ENCODE results near the gene ITGA7.

ITGA7 gene

DNA sequence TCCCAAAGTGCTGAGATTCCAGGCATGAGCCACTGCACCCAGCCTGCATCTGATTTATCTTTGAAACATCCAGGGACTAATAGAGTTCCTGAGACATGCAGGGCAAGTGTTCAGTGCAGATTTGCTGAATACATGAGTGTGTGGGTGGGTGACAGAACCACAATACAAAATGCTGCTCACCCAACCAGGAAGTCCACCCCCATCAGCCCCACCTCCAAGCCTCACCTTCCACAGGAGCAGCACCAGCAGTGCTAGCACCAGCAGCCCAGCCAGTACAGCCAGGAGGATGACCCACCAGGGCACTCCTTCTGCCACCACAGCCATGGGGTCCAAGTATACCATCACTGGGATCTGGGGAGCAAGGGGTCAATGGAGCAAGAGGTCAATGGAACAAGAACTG lies 20.0 kb downstream of the ITGA7 start:
- Histone ChIP-seq H3K4me1 (ENCODE audit: control insufficient read depth, insufficient read depth, low read length) (no peaks in the 10 kb centered on the region), H3K9me3 (ENCODE audit: control insufficient read depth, insufficient read depth, low read depth, low read length) (no peaks in the 10 kb centered on the region), H3K4me3 (ENCODE audit: low read depth, low read length) (no peak overlapping the region), H3K36me3 (ENCODE audit: control insufficient read depth, insufficient read depth, low read length) (peaks cover 37% of the 10 kb centered on the region), H3K9ac (ENCODE audit: low read length) (no peak overlapping the region), H3K27ac (ENCODE audit: low read depth, low read length) (no peak overlapping the region), H3K27me3 (ENCODE audit: control insufficient read depth, insufficient read depth, low read length) (no peaks in the 10 kb centered on the region)

GRCh38 chr12:55686366-55687010 lies 21.2 kb downstream of the ITGA7 start:
- Histone ChIP-seq H3K9ac (ENCODE audit: low read length) (no peak overlapping the region), H3K36me3 (ENCODE audit: control insufficient read depth, insufficient read depth, low read length) (peaks cover 28% of the 10 kb centered on the region), H3K9me3 (ENCODE audit: control insufficient read depth, insufficient read depth, low read depth, low read length) (no peaks in the 10 kb centered on the region), H3K27ac (ENCODE audit: low read depth, low read length) (no peak overlapping the region), H3K4me1 (ENCODE audit: control insufficient read depth, insufficient read depth, low read length) (peaks cover 8% of the 10 kb centered on the region), H3K4me3 (ENCODE audit: low read depth, low read length) (no peak overlapping the region), H3K27me3 (ENCODE audit: control insufficient read depth, insufficient read depth, low read length) (no peaks in the 10 kb centered on the region)

DNA sequence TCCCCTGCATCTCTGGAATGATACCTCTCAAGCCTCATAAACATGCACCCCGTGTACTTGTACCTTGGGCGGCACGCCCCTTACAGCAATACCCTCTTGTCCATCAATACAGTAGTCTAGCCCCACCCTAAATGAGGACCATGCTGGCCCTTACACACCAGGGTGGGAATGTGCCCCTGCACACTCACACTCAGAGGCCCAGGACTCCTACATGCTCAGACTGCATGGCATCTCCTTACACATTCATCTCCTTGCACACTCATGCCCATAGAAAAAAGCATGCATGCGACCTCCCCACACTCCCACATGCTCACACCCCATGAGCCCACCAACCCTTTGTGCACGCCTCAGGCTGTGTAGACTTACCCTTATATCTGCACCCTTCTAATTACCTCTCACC lies 22.0 kb downstream of the ITGA7 start:
- Histone ChIP-seq H3K27me3 (ENCODE audit: control insufficient read depth, insufficient read depth, low read length) (no peaks in the 10 kb centered on the region), H3K9me3 (ENCODE audit: control insufficient read depth, insufficient read depth, low read depth, low read length) (no peaks in the 10 kb centered on the region), H3K4me3 (ENCODE audit: low read depth, low read length) (no peak overlapping the region), H3K27ac (ENCODE audit: low read depth, low read length) (no peak overlapping the region), H3K4me1 (ENCODE audit: control insufficient read depth, insufficient read depth, low read length) (peaks cover 14% of the 10 kb centered on the region), H3K36me3 (ENCODE audit: control insufficient read depth, insufficient read depth, low read length) (peaks cover 28% of the 10 kb centered on the region), H3K9ac (ENCODE audit: low read length) (no peak overlapping the region)

DNA sequence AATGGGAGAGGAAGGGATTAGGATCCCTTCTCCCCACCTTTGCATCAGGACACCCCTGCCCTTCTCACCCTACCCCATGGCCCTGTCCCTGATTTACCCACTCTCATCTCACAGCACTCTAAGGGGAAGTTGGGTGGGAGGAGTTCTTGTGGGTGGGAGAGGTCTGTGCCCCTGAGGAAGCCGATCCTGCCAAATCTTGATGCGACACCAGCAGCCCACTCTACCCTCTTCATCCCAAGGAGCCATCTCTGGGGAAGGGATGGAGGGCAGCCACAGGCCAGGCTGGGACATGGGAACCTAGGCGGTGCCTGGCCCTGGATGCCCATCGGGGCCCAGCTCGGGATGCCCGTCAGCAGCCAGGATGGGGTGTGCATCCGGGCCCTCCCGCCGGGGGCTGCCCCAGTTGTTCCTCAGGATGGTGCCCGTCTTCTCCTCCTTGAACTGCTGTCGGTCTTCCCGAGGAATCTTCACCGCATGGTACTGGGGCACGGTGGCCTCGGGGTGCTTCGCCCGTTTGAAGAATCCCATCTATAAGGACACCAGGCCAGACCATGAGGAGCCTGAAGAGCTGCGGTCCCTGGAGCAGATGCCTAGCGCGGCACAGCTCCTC lies 22.8 kb downstream of the ITGA7 start:
- H3K4me1 ChIP-seq (ENCODE audit: control insufficient read depth, insufficient read depth, low read length) = peaks cover 14% of the 10 kb centered on the region
- H3K9ac ChIP-seq (ENCODE audit: low read length) = no peak overlapping the region
- no peaks in the 10 kb centered on the region for H3K9me3 ChIP-seq (ENCODE audit: control insufficient read depth, insufficient read depth, low read depth, low read length)
- H3K27ac ChIP-seq (ENCODE audit: low read depth, low read length) = no peak overlapping the region
- peaks cover 28% of the 10 kb centered on the region for H3K36me3 ChIP-seq (ENCODE audit: control insufficient read depth, insufficient read depth, low read length)
- H3K27me3 ChIP-seq (ENCODE audit: control insufficient read depth, insufficient read depth, low read length) = no peaks in the 10 kb centered on the region
- H3K4me3 ChIP-seq (ENCODE audit: low read depth, low read length) = no peak overlapping the region

DNA sequence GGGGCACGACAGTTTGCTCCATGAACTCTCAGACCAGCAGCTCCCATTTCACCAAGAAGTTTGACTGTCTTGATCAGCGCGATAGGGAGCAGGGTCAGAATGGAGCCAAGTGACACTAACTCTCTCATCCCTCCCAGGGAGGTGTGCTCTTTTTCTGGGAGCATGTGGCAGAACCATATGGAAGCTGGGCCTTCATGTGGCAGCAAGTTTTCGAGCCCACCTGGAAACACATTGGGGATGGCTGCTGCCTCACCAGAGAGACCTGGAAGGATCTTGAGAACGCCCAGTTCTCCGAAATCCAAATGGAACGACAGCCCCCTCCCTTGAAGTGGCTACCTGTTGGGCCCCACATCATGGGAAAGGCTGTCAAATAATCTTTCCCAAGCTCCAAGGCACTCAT lies 24.0 kb downstream of the ITGA7 start:
- H3K9me3 ChIP-seq (ENCODE audit: control insufficient read depth, insufficient read depth, low read depth, low read length) = no peaks in the 10 kb centered on the region
- peaks cover 28% of the 10 kb centered on the region for H3K36me3 ChIP-seq (ENCODE audit: control insufficient read depth, insufficient read depth, low read length)
- no peak overlapping the region for H3K9ac ChIP-seq (ENCODE audit: low read length)
- peaks cover 14% of the 10 kb centered on the region for H3K4me1 ChIP-seq (ENCODE audit: control insufficient read depth, insufficient read depth, low read length)
- no peaks in the 10 kb centered on the region for H3K27me3 ChIP-seq (ENCODE audit: control insufficient read depth, insufficient read depth, low read length)
- no peak overlapping the region for H3K4me3 ChIP-seq (ENCODE audit: low read depth, low read length)
- H3K27ac ChIP-seq (ENCODE audit: low read depth, low read length) = no peak overlapping the region

DNA sequence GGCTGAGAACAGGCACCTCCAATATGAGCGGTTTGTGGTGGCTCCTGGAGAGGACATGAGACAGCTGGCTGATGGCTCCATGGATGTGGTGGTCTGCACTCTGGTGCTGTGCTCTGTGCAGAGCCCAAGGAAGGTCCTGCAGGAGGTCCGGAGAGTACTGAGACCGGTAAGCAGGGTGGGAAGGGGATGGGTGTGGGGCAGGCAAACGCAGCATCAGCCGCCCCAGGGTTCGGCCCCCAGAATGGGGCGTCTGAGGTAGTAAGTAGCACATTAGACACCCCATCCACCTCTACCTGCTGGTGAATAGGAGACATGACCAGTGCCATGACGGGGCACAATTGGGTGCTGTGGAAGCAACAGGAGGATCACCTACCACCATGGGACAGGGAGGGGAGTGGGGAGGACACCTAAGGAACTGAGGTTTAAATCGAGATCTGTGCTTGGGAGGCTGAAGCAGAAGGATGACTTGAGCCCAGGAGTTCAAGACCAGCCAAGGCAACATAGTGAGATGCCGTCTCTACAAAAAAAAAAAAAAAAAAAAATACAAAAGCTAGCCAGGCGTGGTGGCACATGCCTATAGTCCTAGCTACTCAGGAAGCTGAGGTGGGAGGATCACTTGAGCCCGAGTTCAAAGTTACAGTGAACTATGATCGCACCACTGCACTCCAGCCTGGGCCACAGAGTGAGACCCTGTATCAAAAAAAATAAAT lies 25.5 kb downstream of the ITGA7 start:
- H3K27me3 ChIP-seq (ENCODE audit: control insufficient read depth, insufficient read depth, low read length) = no peaks in the 10 kb centered on the region
- peaks cover 21% of the 10 kb centered on the region for H3K36me3 ChIP-seq (ENCODE audit: control insufficient read depth, insufficient read depth, low read length)
- H3K4me3 ChIP-seq (ENCODE audit: low read depth, low read length) = peak overlapping the region; percentile 41
- H3K9me3 ChIP-seq (ENCODE audit: control insufficient read depth, insufficient read depth, low read depth, low read length) = no peaks in the 10 kb centered on the region
- H3K9ac ChIP-seq (ENCODE audit: low read length) = no peak overlapping the region
- H3K27ac ChIP-seq (ENCODE audit: low read depth, low read length) = no peak overlapping the region
- H3K4me1 ChIP-seq (ENCODE audit: control insufficient read depth, insufficient read depth, low read length) = peaks cover 14% of the 10 kb centered on the region

DNA sequence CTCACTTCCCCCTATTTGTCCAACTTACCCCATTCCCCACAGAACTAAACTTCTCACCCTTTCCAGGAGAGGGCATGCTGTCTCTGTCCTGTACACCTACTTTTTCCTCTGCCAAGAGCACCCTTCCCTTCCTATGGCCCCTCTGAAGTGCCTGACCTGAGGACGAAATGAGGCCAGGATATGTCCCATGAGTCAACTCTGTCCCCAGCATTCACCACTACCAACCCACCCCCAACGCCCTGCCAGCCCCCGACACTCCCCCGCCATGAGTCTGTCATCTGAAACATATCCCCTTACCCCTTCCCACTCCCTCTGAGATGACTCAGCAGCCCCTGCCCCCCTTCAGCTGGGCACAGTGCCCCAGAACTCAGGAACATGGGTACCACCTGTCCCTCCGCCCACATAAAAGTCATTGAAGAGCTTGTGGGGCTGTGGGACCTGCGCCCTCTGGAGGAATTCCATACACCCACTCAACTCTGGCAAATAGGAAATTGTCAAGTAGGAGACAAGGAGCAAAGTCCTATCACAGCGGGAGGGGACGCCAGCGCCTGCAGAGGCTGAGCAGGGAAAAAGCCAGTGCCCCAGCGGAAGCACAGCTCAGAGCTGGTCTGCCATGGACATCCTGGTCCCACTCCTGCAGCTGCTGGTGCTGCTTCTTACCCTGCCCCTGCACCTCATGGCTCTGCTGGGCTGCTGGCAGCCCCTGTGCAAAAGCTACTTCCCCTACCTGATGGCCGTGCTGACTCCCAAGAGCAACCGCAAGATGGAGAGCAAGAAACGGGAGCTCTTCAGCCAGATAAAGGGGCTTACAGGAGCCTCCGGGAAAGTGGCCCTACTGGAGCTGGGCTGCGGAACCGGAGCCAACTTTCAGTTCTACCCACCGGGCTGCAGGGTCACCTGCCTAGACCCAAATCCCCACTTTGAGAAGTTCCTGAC lies 26.3 kb downstream of the ITGA7 start:
- no peak overlapping the region for H3K27ac ChIP-seq (ENCODE audit: low read depth, low read length)
- peaks cover 17% of the 10 kb centered on the region for H3K36me3 ChIP-seq (ENCODE audit: control insufficient read depth, insufficient read depth, low read length)
- H3K4me3 ChIP-seq (ENCODE audit: low read depth, low read length) = peak overlapping the region; percentile 41
- H3K9ac ChIP-seq (ENCODE audit: low read length) = no peak overlapping the region
- no peaks in the 10 kb centered on the region for H3K9me3 ChIP-seq (ENCODE audit: control insufficient read depth, insufficient read depth, low read depth, low read length)
- peaks cover 14% of the 10 kb centered on the region for H3K4me1 ChIP-seq (ENCODE audit: control insufficient read depth, insufficient read depth, low read length)
- no peaks in the 10 kb centered on the region for H3K27me3 ChIP-seq (ENCODE audit: control insufficient read depth, insufficient read depth, low read length)

DNA sequence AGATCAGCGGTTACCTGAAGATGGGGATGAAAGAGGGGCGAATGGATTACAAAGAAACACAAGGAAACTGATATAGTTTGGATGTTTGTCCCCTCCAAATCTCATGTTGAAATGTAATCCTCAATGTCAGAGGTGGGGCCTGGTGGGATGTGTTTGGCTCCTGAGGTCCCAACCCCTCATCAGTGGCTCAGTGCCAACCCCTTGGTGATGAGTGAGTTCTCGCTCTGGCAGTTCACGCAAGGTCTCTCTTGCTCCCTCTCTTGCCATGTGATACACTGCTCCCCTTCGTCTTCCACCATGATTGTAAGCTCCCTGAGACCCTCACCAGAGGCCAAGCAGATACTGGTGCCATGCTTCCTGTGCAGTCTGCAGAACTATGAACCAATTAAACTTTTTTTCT lies 28.0 kb downstream of the ITGA7 start:
- H3K4me3 ChIP-seq (ENCODE audit: low read depth, low read length) = no peak overlapping the region
- no peaks in the 10 kb centered on the region for H3K9me3 ChIP-seq (ENCODE audit: control insufficient read depth, insufficient read depth, low read depth, low read length)
- H3K27me3 ChIP-seq (ENCODE audit: control insufficient read depth, insufficient read depth, low read length) = no peaks in the 10 kb centered on the region
- no peak overlapping the region for H3K27ac ChIP-seq (ENCODE audit: low read depth, low read length)
- peaks cover 14% of the 10 kb centered on the region for H3K4me1 ChIP-seq (ENCODE audit: control insufficient read depth, insufficient read depth, low read length)
- H3K9ac ChIP-seq (ENCODE audit: low read length) = no peak overlapping the region
- 0 out of 2 replicates have a peak, but pooled peaks cover 2% of the 10 kb centered on the region for H3K36me3 ChIP-seq (ENCODE audit: control insufficient read depth, insufficient read depth, low read length)

DNA sequence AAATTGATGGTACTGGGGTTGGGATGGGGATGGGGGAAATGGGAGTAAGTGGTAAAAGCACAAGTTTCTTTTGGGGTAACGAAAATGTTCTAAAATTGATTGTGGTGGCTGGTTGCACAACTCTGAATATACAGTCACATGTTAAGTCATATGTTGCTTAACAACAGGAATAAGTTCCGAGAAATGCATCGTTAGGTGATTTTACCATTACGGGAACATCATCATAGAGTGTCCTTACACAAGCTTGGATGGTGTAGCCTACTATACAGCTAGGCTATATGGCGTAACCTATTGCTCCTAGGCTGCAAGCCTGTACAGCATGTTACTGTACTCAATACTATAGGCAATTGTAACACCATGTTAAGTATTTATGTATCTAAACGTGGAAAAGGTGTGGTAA lies 31.0 kb downstream of the ITGA7 start:
- Histone ChIP-seq H3K36me3 (ENCODE audit: control insufficient read depth, insufficient read depth, low read length) (no peaks in the 10 kb centered on the region), H3K4me3 (ENCODE audit: low read depth, low read length) (no peak overlapping the region), H3K4me1 (ENCODE audit: control insufficient read depth, insufficient read depth, low read length) (peaks cover 8% of the 10 kb centered on the region), H3K9ac (ENCODE audit: low read length) (no peak overlapping the region), H3K27me3 (ENCODE audit: control insufficient read depth, insufficient read depth, low read length) (no peaks in the 10 kb centered on the region; the same call in 1 of the 2 replicates), H3K9me3 (ENCODE audit: control insufficient read depth, insufficient read depth, low read depth, low read length) (no peaks in the 10 kb centered on the region), H3K27ac (ENCODE audit: low read depth, low read length) (no peak overlapping the region)

DNA sequence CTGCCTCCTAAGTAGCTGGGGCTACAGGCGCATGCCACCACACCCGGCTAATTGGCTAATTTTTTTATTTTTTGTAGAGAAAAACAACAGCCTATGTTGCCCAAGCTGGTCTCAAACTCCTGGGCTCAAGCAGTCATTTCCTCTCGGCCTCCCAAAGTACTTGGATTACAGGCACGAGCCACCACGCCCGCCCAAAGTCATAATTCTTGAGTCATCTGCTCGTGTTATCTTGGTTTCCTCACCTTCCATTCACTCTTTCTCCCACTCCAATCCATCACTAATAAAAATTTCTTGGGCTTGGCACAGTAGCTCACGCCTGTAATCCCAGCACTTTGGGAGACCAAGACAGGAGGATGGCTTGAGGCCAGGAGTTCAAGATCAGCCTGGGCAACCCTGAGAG lies 32.0 kb downstream of the ITGA7 start:
- Histone ChIP-seq H3K9ac (ENCODE audit: low read length) (no peak overlapping the region), H3K27me3 (ENCODE audit: control insufficient read depth, insufficient read depth, low read length) (no peaks in the 10 kb centered on the region; the same call in 1 of the 2 replicates)

More for the DNA sequence above, 32.0 kb downstream of the ITGA7 start:
- H3K36me3 ChIP-seq (ENCODE audit: control insufficient read depth, insufficient read depth, low read length) = no peaks in the 10 kb centered on the region
- no peak overlapping the region for H3K27ac ChIP-seq (ENCODE audit: low read depth, low read length)
- H3K9me3 ChIP-seq (ENCODE audit: control insufficient read depth, insufficient read depth, low read depth, low read length) = no peaks in the 10 kb centered on the region
- H3K4me1 ChIP-seq (ENCODE audit: control insufficient read depth, insufficient read depth, low read length) = no peaks in the 10 kb centered on the region
- H3K4me3 ChIP-seq (ENCODE audit: low read depth, low read length) = no peak overlapping the region
